ENCODE measurements around the gene ELOVL6. TPM values are rescaled to one million over a fixed set of nuclear protein-coding genes. Genes with fewer than 3 reads are reported as not detected.

The ELOVL6 gene
- total RNA-seq, 2 donors from 2014 or later: 43.7 to 66.3 TPM

- intact Hi-C loops (cut with DNase I): no loop called here
- Histone ChIP-seq H3K4me3 (no peak overlapping the region), H3K36me3 (no peaks in the 10 kb centered on the region), H3K27me3 (no peaks in the 10 kb centered on the region), H3K27ac (no peak overlapping the region), H3K4me1 (no peaks in the 10 kb centered on the region), H3K9me3 (no peaks in the 10 kb centered on the region), H3K9ac (ENCODE audit: low read depth in 2 of 2, low read length in 2 of 2) (no peak overlapping the region)
- no peak for TF ChIP-seq CTCF (IDR thresholded peaks at IDR 0.05)
- no peak for DNase-seq
Measured at GRCh38 chr4:110109455-110109854, 89.0 kb downstream of the ELOVL6 start.

- intact Hi-C loops (cut with DNase I): no loop called here
- Histone ChIP-seq H3K9me3 (no peaks in the 10 kb centered on the region), H3K27ac (no peak overlapping the region), H3K4me1 (no peaks in the 10 kb centered on the region), H3K36me3 (no peaks in the 10 kb centered on the region), H3K9ac (ENCODE audit: low read depth in 2 of 2, low read length in 2 of 2) (no peak overlapping the region), H3K4me3 (no peak overlapping the region), H3K27me3 (no peaks in the 10 kb centered on the region)
- DNase-seq: no peak
- TF ChIP-seq CTCF (IDR thresholded peaks at IDR 0.05): no peak
Measured at GRCh38 chr4:110108960-110109359, 89.5 kb downstream of the ELOVL6 start.

GRCh38 chr4:110108422-110108821 lies 90.0 kb downstream of the ELOVL6 start:
- DNase-seq: no peak
- Histone ChIP-seq H3K9me3 (no peaks in the 10 kb centered on the region), H3K9ac (ENCODE audit: low read depth in 2 of 2, low read length in 2 of 2) (no peak overlapping the region), H3K4me1 (no peaks in the 10 kb centered on the region), H3K36me3 (no peaks in the 10 kb centered on the region), H3K4me3 (no peak overlapping the region), H3K27me3 (no peaks in the 10 kb centered on the region), H3K27ac (no peak overlapping the region)
- no peak for TF ChIP-seq CTCF (IDR thresholded peaks at IDR 0.05)
- intact Hi-C loops (cut with DNase I): no loop called here

GRCh38 chr4:110107866-110108265 lies 90.5 kb downstream of the ELOVL6 start:
- no peak for DNase-seq
- Histone ChIP-seq H3K9me3 (no peaks in the 10 kb centered on the region), H3K27me3 (no peaks in the 10 kb centered on the region), H3K9ac (ENCODE audit: low read depth in 2 of 2, low read length in 2 of 2) (no peak overlapping the region), H3K4me3 (no peak overlapping the region), H3K36me3 (no peaks in the 10 kb centered on the region), H3K27ac (no peak overlapping the region), H3K4me1 (no peaks in the 10 kb centered on the region)
- no peak for TF ChIP-seq CTCF (IDR thresholded peaks at IDR 0.05)
- intact Hi-C loops (cut with DNase I): no loop called here

GRCh38 chr4:110106931-110107296 lies 91.5 kb downstream of the ELOVL6 start:
- TF ChIP-seq CTCF (IDR thresholded peaks at IDR 0.05): no peak
- no peak for DNase-seq
- no peaks in the 10 kb centered on the region for H3K36me3 ChIP-seq
- no peaks in the 10 kb centered on the region for H3K4me1 ChIP-seq
- H3K27me3 ChIP-seq: no peaks in the 10 kb centered on the region
- no peak overlapping the region for H3K27ac ChIP-seq
- intact Hi-C loops (cut with DNase I): no loop called here
- no peaks in the 10 kb centered on the region for H3K9me3 ChIP-seq
- no peak overlapping the region for H3K4me3 ChIP-seq
- no peak overlapping the region for H3K9ac ChIP-seq (ENCODE audit: low read depth in 2 of 2, low read length in 2 of 2)

- Histone ChIP-seq H3K27me3 (no peaks in the 10 kb centered on the region), H3K9me3 (no peaks in the 10 kb centered on the region), H3K36me3 (no peaks in the 10 kb centered on the region), H3K4me3 (no peak overlapping the region), H3K9ac (ENCODE audit: low read depth in 2 of 2, low read length in 2 of 2) (no peak overlapping the region), H3K4me1 (no peaks in the 10 kb centered on the region), H3K27ac (no peak overlapping the region)
- TF ChIP-seq CTCF (IDR thresholded peaks at IDR 0.05): no peak
- DNase-seq: no peak
- intact Hi-C loops (cut with DNase I): no loop called here
Measured at GRCh38 chr4:110104661-110105060, 93.8 kb downstream of the ELOVL6 start.
